WTC11 (cell line): ENCODE measurements around the gene NRP2.

Experiments
- CREB1 ChIP-seq: sonication (generic); formaldehyde crosslinking; IDR thresholded peaks from 2 replicates; pipeline ENCODE4 v1.8.0; 2023; ENCODE audit warnings: mild to moderate bottlenecking, missing genetic modification reagents
- ESRRA ChIP-seq: sonication (generic); formaldehyde crosslinking; IDR thresholded peaks from 2 replicates; pipeline ENCODE4 v1.8.1; 2022; ENCODE audit warnings: mild to moderate bottlenecking, missing genetic modification reagents, borderline replicate concordance
- JUN ChIP-seq: sonication (generic); formaldehyde crosslinking; IDR thresholded peaks from 2 replicates; pipeline ENCODE4 v1.8.0; 2023; ENCODE audit warnings: mild to moderate bottlenecking, missing genetic modification reagents
- MYBL2 ChIP-seq: sonication (generic); formaldehyde crosslinking; IDR thresholded peaks from 2 replicates; pipeline ENCODE4 v1.8.1; 2023; ENCODE audit warnings: mild to moderate bottlenecking, moderate library complexity, missing genetic modification reagents
- PRDM15 ChIP-seq: sonication (generic); formaldehyde crosslinking; IDR thresholded peaks from 2 replicates; pipeline ENCODE4 v1.8.0; 2022; ENCODE audit warnings: missing genetic modification reagents
- SMAD4 ChIP-seq: sonication (generic); formaldehyde crosslinking; IDR thresholded peaks from 2 replicates; pipeline ENCODE4 v1.8.0; 2022; ENCODE audit warnings: mild to moderate bottlenecking, missing genetic modification reagents
- SOX15 ChIP-seq: fragments of 250-450 bp; sonication (Bioruptor Pico); IDR thresholded peaks from 2 replicates; pipeline ENCODE4 v1.9.0; 2021; ENCODE audit warnings: mild to moderate bottlenecking
- USF1 ChIP-seq: sonication (generic); formaldehyde crosslinking; IDR thresholded peaks from 2 replicates; pipeline ENCODE4 v1.8.0; 2022; ENCODE audit warnings: mild to moderate bottlenecking, missing genetic modification reagents
- ZBTB21 ChIP-seq: sonication (generic); formaldehyde crosslinking; IDR thresholded peaks from 2 replicates; pipeline ENCODE4 v1.8.1; 2023; ENCODE audit warnings: mild to moderate bottlenecking, missing genetic modification reagents, borderline replicate concordance
- ZNF232 ChIP-seq: sonication (generic); formaldehyde crosslinking; IDR thresholded peaks from 2 replicates; pipeline ENCODE4 v1.8.0; 2022; ENCODE audit warnings: mild to moderate bottlenecking, missing genetic modification reagents
- TF ChIP-seq, protein P1 (sequence below): sonication (generic); formaldehyde crosslinking; IDR thresholded peaks from 2 replicates; pipeline ENCODE4 v1.8.0; 2023; ENCODE audit warnings: mild to moderate bottlenecking, missing genetic modification reagents
- TF ChIP-seq, protein P2 (sequence below): fragments of 200-600 bp; IDR thresholded peaks from 2 replicates; pipeline ENCODE4 v1.8.0; 2022; ENCODE audit warnings: antibody characterized with exemption

DNA sequence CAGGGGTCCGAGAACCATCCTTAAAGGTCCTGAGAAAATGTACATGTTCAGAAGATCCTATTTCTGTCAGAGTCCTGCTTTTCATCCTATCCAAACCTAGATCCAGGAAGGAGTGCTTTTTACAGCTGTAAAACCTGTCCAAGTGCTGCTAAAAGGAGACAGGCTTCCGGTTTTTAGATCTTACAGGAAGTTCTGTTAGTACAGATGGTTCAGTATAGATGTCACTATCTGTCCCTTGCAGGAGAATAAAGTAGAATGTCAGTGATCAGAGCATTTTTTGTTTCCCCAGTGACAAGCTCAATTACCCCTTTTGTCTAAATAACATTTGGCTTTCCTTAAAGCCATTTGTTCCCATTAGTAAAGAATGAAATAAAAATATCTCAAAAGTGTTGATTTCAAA is 98.3 kb downstream of the NRP2 start:
- TF ChIP-seq, protein P1, sequence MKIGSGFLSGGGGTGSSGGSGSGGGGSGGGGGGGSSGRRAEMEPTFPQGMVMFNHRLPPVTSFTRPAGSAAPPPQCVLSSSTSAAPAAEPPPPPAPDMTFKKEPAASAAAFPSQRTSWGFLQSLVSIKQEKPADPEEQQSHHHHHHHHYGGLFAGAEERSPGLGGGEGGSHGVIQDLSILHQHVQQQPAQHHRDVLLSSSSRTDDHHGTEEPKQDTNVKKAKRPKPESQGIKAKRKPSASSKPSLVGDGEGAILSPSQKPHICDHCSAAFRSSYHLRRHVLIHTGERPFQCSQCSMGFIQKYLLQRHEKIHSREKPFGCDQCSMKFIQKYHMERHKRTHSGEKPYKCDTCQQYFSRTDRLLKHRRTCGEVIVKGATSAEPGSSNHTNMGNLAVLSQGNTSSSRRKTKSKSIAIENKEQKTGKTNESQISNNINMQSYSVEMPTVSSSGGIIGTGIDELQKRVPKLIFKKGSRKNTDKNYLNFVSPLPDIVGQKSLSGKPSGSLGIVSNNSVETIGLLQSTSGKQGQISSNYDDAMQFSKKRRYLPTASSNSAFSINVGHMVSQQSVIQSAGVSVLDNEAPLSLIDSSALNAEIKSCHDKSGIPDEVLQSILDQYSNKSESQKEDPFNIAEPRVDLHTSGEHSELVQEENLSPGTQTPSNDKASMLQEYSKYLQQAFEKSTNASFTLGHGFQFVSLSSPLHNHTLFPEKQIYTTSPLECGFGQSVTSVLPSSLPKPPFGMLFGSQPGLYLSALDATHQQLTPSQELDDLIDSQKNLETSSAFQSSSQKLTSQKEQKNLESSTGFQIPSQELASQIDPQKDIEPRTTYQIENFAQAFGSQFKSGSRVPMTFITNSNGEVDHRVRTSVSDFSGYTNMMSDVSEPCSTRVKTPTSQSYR: no peak
- TF ChIP-seq JUN (CRISPR knock-in tag) (no peak), USF1 (CRISPR knock-in tag) (no peak), MYBL2 (CRISPR knock-in tag) (no peak), PRDM15 (CRISPR knock-in tag) (no peak), ZNF232 (no peak), SOX15 (CRISPR knock-in tag) (no peak), SMAD4 (CRISPR knock-in tag) (no peak), ZBTB21 (CRISPR knock-in tag) (no peak), CREB1 (CRISPR knock-in tag) (no peak), ESRRA (CRISPR knock-in tag) (no peak)
- TF ChIP-seq, protein P2, sequence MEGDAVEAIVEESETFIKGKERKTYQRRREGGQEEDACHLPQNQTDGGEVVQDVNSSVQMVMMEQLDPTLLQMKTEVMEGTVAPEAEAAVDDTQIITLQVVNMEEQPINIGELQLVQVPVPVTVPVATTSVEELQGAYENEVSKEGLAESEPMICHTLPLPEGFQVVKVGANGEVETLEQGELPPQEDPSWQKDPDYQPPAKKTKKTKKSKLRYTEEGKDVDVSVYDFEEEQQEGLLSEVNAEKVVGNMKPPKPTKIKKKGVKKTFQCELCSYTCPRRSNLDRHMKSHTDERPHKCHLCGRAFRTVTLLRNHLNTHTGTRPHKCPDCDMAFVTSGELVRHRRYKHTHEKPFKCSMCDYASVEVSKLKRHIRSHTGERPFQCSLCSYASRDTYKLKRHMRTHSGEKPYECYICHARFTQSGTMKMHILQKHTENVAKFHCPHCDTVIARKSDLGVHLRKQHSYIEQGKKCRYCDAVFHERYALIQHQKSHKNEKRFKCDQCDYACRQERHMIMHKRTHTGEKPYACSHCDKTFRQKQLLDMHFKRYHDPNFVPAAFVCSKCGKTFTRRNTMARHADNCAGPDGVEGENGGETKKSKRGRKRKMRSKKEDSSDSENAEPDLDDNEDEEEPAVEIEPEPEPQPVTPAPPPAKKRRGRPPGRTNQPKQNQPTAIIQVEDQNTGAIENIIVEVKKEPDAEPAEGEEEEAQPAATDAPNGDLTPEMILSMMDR: no peak
